Measurements from ENCODE around the gene MGRN1.
A peak's percentile ranks its signal among the peaks of the same experiment; 100 is the strongest.

The MGRN1 gene

GRCh38 chr16:4624015-4624826 lies at the start of gene MGRN1:
TSS of gene MGRN1 (plus strand) at chr16:4624826. CDS start at chr16:4624961, 135 bp downstream.
- peak; percentile 95 for DNase-seq

GRCh38 chr16:4574919-4575705 lies 49.5 kb upstream of the MGRN1 start:
- no peak for DNase-seq

GRCh38 chr16:4576008-4576407 lies 48.6 kb upstream of the MGRN1 start:
- DNase-seq, result no peak

GRCh38 chr16:4578961-4579530 lies 45.6 kb upstream of the MGRN1 start:
- DNase-seq, result no peak

GRCh38 chr16:4580250-4580649 lies 44.4 kb upstream of the MGRN1 start:
- DNase-seq, result no peak

- DNase-seq, result no peak
Measured at GRCh38 chr16:4583906-4584305, 40.7 kb upstream of the MGRN1 start.

- no peak for DNase-seq
Measured at GRCh38 chr16:4586291-4586690, 38.3 kb upstream of the MGRN1 start.

GRCh38 chr16:4588386-4588785 lies 36.2 kb upstream of the MGRN1 start:
- no peak for DNase-seq

GRCh38 chr16:4588961-4589360 lies 35.7 kb upstream of the MGRN1 start:
- DNase-seq, result no peak

- no peak for DNase-seq
Measured at GRCh38 chr16:4591191-4591590, 33.4 kb upstream of the MGRN1 start.

GRCh38 chr16:4591706-4592470 lies 32.7 kb upstream of the MGRN1 start:
- no peak for DNase-seq

GRCh38 chr16:4593086-4593485 lies 31.5 kb upstream of the MGRN1 start:
- DNase-seq, result no peak

GRCh38 chr16:4594433-4595410 lies 29.9 kb upstream of the MGRN1 start:
- no peak for DNase-seq

- DNase-seq, result no peak
Measured at GRCh38 chr16:4597174-4597573, 27.5 kb upstream of the MGRN1 start.

GRCh38 chr16:4599037-4599436 lies 25.6 kb upstream of the MGRN1 start:
- no peak for DNase-seq

GRCh38 chr16:4599545-4599944 lies 25.1 kb upstream of the MGRN1 start:
- no peak for DNase-seq

GRCh38 chr16:4601036-4601863 lies 23.4 kb upstream of the MGRN1 start:
- no peak for DNase-seq

GRCh38 chr16:4601864-4602186 lies 22.8 kb upstream of the MGRN1 start:
- no peak for DNase-seq

GRCh38 chr16:4602331-4602730 lies 22.3 kb upstream of the MGRN1 start:
- DNase-seq, result no peak

- DNase-seq, result no peak
Measured at GRCh38 chr16:4603624-4604170, 20.9 kb upstream of the MGRN1 start.

- no peak for DNase-seq
Measured at GRCh38 chr16:4604401-4604800, 20.2 kb upstream of the MGRN1 start.

All from midbrain (tissue), 1 donor.